Sigmoid colon (tissue), 7 donors: ENCODE data around the gene PIK3R6. TPM values are rescaled to one million over a fixed set of nuclear protein-coding genes. Genes with fewer than 3 reads are reported as not detected.

ENCODE experiments used
- DNase-seq: peaks from one replicate; pipeline ENCODE4 v3.0.0-alpha.2; 2019
- H3K27ac ChIP-seq, 4 donors: fragments of 200-600 bp; sonication (generic); one replicate each; pipeline ENCODE4 v1.5.1; 2016 to 2019; ENCODE audit warnings: mild to moderate bottlenecking in 1 of 4
- H3K27me3 ChIP-seq, 3 donors: fragments of 200-600 bp; sonication (generic); one replicate each; pipeline ENCODE4 v1.5.1; 2019; ENCODE audit warnings: mild to moderate bottlenecking in 1 of 3
- H3K36me3 ChIP-seq, 4 donors: fragments of 200-600 bp; sonication (generic); one replicate each; pipeline ENCODE4 v1.5.1; 2016 to 2019
- H3K4me1 ChIP-seq, 4 donors: fragments of 200-600 bp; sonication (generic); one replicate each; pipeline ENCODE4 v1.5.1; 2017 to 2019
- H3K4me3 ChIP-seq, 4 donors: fragments of 200-600 bp; sonication (generic); one replicate each; pipeline ENCODE4 v1.5.1; 2017 to 2019; ENCODE audit warnings: mild to moderate bottlenecking in 2 of 4, moderate library complexity in 1 of 4
- H3K9me3 ChIP-seq, 4 donors: fragments of 200-600 bp in 3 of 4; sonication (generic) in 3 of 4; one replicate each; pipeline versions ENCODE4 v1.5.1 to v1.6.1; 2013 to 2019
- CTCF ChIP-seq, 4 experiments: fragments of 450-650 bp in 3 of 4; fragments of 200-600 bp in 1 of 4; IDR thresholded peaks; one replicate each; pipeline ENCODE4 v1.5.1; 2016 to 2019; ENCODE audit warnings: antibody characterized with exemption in 4 of 4, mild to moderate bottlenecking in 3 of 4, moderate library complexity in 2 of 4
- EP300 ChIP-seq, 4 donors: sonication (generic); formaldehyde crosslinking; IDR thresholded peaks; one replicate each; pipeline ENCODE4 v1.6.1; 2017; ENCODE audit warnings: antibody characterized with exemption in 4 of 4
- POLR2A ChIP-seq, 2 donors: fragments of 450-650 bp; IDR thresholded peaks; one replicate each; pipeline ENCODE4 v1.6.1; 2016; ENCODE audit warnings: antibody characterized with exemption in 2 of 2, mild to moderate bottlenecking in 2 of 2, moderate library complexity in 2 of 2
- POLR2AphosphoS5 ChIP-seq, 4 donors: sonication (generic); formaldehyde crosslinking; IDR thresholded peaks; one replicate each; pipeline ENCODE4 v1.6.1; 2017; ENCODE audit warnings: antibody characterized with exemption in 4 of 4
- WGBS, 2 donors: extraction: QIAGEN DNeasy Blood & Tissue Kit; methylation state at CpG; one replicate each; pipeline ENCODE4 v1.1.7; 2013; 5-methylcytosine and 5-hydroxymethylcytosine counted together
- intact Hi-C: fragments of 100-400 bp; cut with DNase I; formaldehyde crosslinking; loops from one replicate; pipeline ENCODE4 v1.15.1; 2023
- polyA plus RNA-seq, 3 donors: library from polyadenylated mRNA; stranded (reverse); fragments of 200-250 nt; gene quantifications; one replicate each; pipeline ENCODE4 v1.2.3, GENCODE V29; 2013
- total RNA-seq, 4 donors: library from RNA; depleted of rRNA; stranded (reverse); fragments of >200 nt; gene quantifications; one replicate each; pipeline ENCODE4 v1.1.0, GENCODE V29; 2016
- donor health status: healthy with polysubstance abuse.
- donor health status: Bipolar disorder and iron deficiency.
- donor health status: healthy.

PIK3R6 gene
- total and polyA plus RNA-seq, 7 donors, result 0.54 to 1.2 (median 0.77) TPM; not detected in 2

GRCh38 chr17:8905331-8905730 lies 37.9 kb upstream of the PIK3R6 start:
- Histone ChIP-seq H3K27ac (no peak overlapping the region), H3K9me3 (no peaks in the 10 kb centered on the region), H3K4me3 (no peak overlapping the region), H3K4me1 (no peaks in the 10 kb centered on the region), H3K36me3 (no peaks in the 10 kb centered on the region), H3K27me3 (peaks cover 0 to 9% (median 0%) of the 10 kb centered on the region in 3 donors)
- intact Hi-C loops, result loop anchor here (10.0 kb wide), 1 partner anchor 199 kb away; no protein-coding TSS in a partner anchor
- no peak for DNase-seq
- TF ChIP-seq CTCF (IDR thresholded peaks at IDR 0.05) (no peak), POLR2AphosphoS5 (IDR thresholded peaks at IDR 0.05) (no peak), EP300 (IDR thresholded peaks at IDR 0.05) (no peak), POLR2A (IDR thresholded peaks at IDR 0.05) (no peak)
- 70 to 84% methylated on average over 7 of the region's 7 CpGs for WGBS, 2 donors

- no peak overlapping the region for H3K27ac ChIP-seq
- no peak overlapping the region for H3K4me3 ChIP-seq
- 84 to 95% methylated on average over 5 of the region's 5 CpGs for WGBS, 2 donors
- intact Hi-C loops, result loop anchor here (10.0 kb wide), 1 partner anchor 200 kb away; no protein-coding TSS in a partner anchor
- H3K9me3 ChIP-seq, result no peaks in the 10 kb centered on the region
- H3K4me1 ChIP-seq, result no peaks in the 10 kb centered on the region
- peaks cover 0 to 10% (median 0%) of the 10 kb centered on the region in 3 donors for H3K27me3 ChIP-seq
- TF ChIP-seq POLR2AphosphoS5 (IDR thresholded peaks at IDR 0.05) (no peak), CTCF (IDR thresholded peaks at IDR 0.05) (no peak), EP300 (IDR thresholded peaks at IDR 0.05) (no peak), POLR2A (IDR thresholded peaks at IDR 0.05) (no peak)
- H3K36me3 ChIP-seq, result no peaks in the 10 kb centered on the region
- DNase-seq, result no peak
Observed at GRCh38 chr17:8904686-8905085, 37.2 kb upstream of the PIK3R6 start.

- no peaks in the 10 kb centered on the region for H3K4me1 ChIP-seq
- DNase-seq, result no peak
- peaks cover 0 to 10% (median 0%) of the 10 kb centered on the region in 3 donors for H3K27me3 ChIP-seq
- WGBS, 2 donors, result 51 to 75% methylated on average over 2 of the region's 2 CpGs
- H3K9me3 ChIP-seq, result no peaks in the 10 kb centered on the region
- TF ChIP-seq POLR2AphosphoS5 (IDR thresholded peaks at IDR 0.05), result no peak
- TF ChIP-seq EP300 (IDR thresholded peaks at IDR 0.05), result no peak
- no peak for TF ChIP-seq POLR2A (IDR thresholded peaks at IDR 0.05)
- TF ChIP-seq CTCF (IDR thresholded peaks at IDR 0.05), result no peak
- intact Hi-C loops, result loop anchor here (10.0 kb wide), 1 partner anchor 201 kb away; no protein-coding TSS in a partner anchor
- no peak overlapping the region for H3K27ac ChIP-seq
- H3K36me3 ChIP-seq, result no peaks in the 10 kb centered on the region
- no peak overlapping the region for H3K4me3 ChIP-seq
Observed at GRCh38 chr17:8904201-8904600, 36.7 kb upstream of the PIK3R6 start.

- Histone ChIP-seq H3K36me3 (no peaks in the 10 kb centered on the region), H3K9me3 (no peaks in the 10 kb centered on the region), H3K27ac (no peak overlapping the region), H3K27me3 (peaks cover 0 to 18% (median 0%) of the 10 kb centered on the region in 3 donors), H3K4me3 (no peak overlapping the region), H3K4me1 (no peaks in the 10 kb centered on the region)
- DNase-seq, result no peak
- 51 to 67% methylated on average over 15 of the region's 15 CpGs for WGBS, 2 donors
- intact Hi-C loops, result loop anchor here (10.0 kb wide), 1 partner anchor 204 kb away; no protein-coding TSS in a partner anchor
- no peak for TF ChIP-seq CTCF (IDR thresholded peaks at IDR 0.05)
- TF ChIP-seq EP300 (IDR thresholded peaks at IDR 0.05), result no peak
- no peak for TF ChIP-seq POLR2A (IDR thresholded peaks at IDR 0.05)
- no peak for TF ChIP-seq POLR2AphosphoS5 (IDR thresholded peaks at IDR 0.05)
Observed at GRCh38 chr17:8900626-8901585, 33.4 kb upstream of the PIK3R6 start.
